DOHH2 (cell line): ENCODE results near the gene AGTPBP1.

ENCODE experiments used
- H3F3A ChIP-seq: fragments of 200-600 bp; sonication (generic), shearing (Covaris generic); 2 replicates; pipeline ENCODE4 v1.6.0; 2016; ENCODE audit warnings: antibody characterized with exemption, mild to moderate bottlenecking; ENCODE audit not compliant: control insufficient read depth, insufficient read depth
- H3K27ac ChIP-seq: fragments of 200-600 bp; sonication (generic); 2 replicates; pipeline ENCODE4 v1.5.1; 2014; ENCODE audit warnings: low read depth, mild to moderate bottlenecking, low read length, moderate library complexity
- H3K27me3 ChIP-seq: fragments of 200-600 bp; sonication (generic); 2 replicates; pipeline ENCODE4 v1.6.1; 2014; ENCODE audit warnings: mild to moderate bottlenecking, low read length, mixed read lengths; ENCODE audit not compliant: control insufficient read depth
- H3K36me3 ChIP-seq: fragments of 200-600 bp; sonication (generic); 2 replicates; pipeline ENCODE4 v1.6.1; 2014; ENCODE audit warnings: mild to moderate bottlenecking, low read length, moderate library complexity, mixed read lengths; ENCODE audit not compliant: control insufficient read depth
- H3K4me1 ChIP-seq: fragments of 200-600 bp; sonication (generic); 2 replicates; pipeline ENCODE4 v1.6.1; 2014; ENCODE audit warnings: mild to moderate bottlenecking, low read length, mixed read lengths; ENCODE audit not compliant: control insufficient read depth
- H3K4me2 ChIP-seq: fragments of 200-600 bp; sonication (generic); 2 replicates; pipeline ENCODE4 v1.6.0; 2014; ENCODE audit warnings: mild to moderate bottlenecking, low read length, moderate library complexity
- H3K4me3 ChIP-seq: fragments of 200-600 bp; sonication (generic); 2 replicates; pipeline ENCODE4 v1.5.1; 2014; ENCODE audit warnings: mild to moderate bottlenecking, low read length, mixed read lengths
- H3K79me2 ChIP-seq: fragments of 200-600 bp; sonication (generic); 2 replicates; pipeline ENCODE4 v1.6.1; 2014; ENCODE audit warnings: mild to moderate bottlenecking, low read length, mixed read lengths; ENCODE audit not compliant: control insufficient read depth
- H3K9me2 ChIP-seq: fragments of 200-600 bp; sonication (generic); replicated peaks from 2 replicates; pipeline ENCODE4 v1.6.1; 2014; ENCODE audit warnings: mild to moderate bottlenecking, low read length, mixed read lengths; ENCODE audit not compliant: control insufficient read depth
- H3K9me3 ChIP-seq: fragments of 200-600 bp; sonication (generic); 2 replicates; pipeline ENCODE4 v1.6.1; 2014; ENCODE audit warnings: antibody characterized with exemption, low read length, mixed read lengths; ENCODE audit not compliant: control insufficient read depth, insufficient read depth
- H4K20me1 ChIP-seq: fragments of 200-600 bp; sonication (generic); 2 replicates; pipeline ENCODE4 v1.6.0; 2014; ENCODE audit warnings: low read depth, mild to moderate bottlenecking, antibody characterized with exemption, low read length, moderate library complexity; ENCODE audit not compliant: control insufficient read depth, insufficient read depth
- CTCF ChIP-seq: fragments of 200-600 bp; sonication (generic); IDR thresholded peaks from one replicate; pipeline ENCODE4 v1.5.1; 2014; ENCODE audit warnings: antibody characterized with exemption, mild to moderate bottlenecking, low read depth, low read length; ENCODE audit not compliant: poor library complexity, severe bottlenecking
- EZH2phosphoT487 ChIP-seq: fragments of 200-600 bp; sonication (generic); IDR thresholded peaks from 2 replicates; pipeline ENCODE4 v1.6.1; 2017; ENCODE audit warnings: borderline replicate concordance, mild to moderate bottlenecking, antibody characterized with exemption, low read length, moderate library complexity, mixed read lengths

Gene AGTPBP1

DNA sequence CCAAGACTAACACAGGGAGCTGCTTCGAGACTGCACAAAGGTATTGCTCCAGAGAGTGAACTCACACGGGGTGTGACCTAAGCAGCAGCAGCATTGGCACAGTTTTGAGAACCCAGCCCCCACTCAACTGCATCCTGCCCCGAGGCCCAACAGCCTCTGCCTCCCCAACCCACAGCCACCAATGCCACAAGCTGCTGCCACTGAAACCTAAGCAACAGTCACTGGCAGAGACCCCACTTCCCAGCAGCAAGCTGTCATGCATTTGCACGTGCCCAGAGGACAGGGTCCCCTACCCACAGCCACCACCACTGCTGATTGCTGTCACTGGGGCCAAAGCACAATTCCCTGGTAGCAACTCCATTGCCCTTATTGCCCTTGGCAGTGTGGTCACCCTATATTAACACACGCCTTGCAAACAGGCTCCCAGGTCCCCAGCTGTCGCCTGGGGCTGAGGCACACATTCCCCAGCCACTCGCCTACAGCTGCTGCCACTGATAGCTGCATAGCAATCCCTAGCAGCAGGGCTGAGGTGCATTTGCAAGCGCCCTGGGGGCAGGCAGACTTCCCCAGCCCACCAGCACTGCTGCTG is 141.0 kb downstream of the AGTPBP1 start:
- no peaks in the 10 kb centered on the region for H3K27me3 ChIP-seq
- TF ChIP-seq CTCF (no peak), EZH2phosphoT487 (no peak)
- 0 out of 2 replicates have a peak, but pooled peaks cover 6% of the 10 kb centered on the region for H3F3A ChIP-seq
- H3K9me2 ChIP-seq = no peaks in the 10 kb centered on the region
- no peak overlapping the region for H3K4me2 ChIP-seq
- H3K4me1 ChIP-seq = peaks cover 12% of the 10 kb centered on the region
- H3K79me2 ChIP-seq = no peaks in the 10 kb centered on the region
- no peaks in the 10 kb centered on the region for H3K9me3 ChIP-seq
- H4K20me1 ChIP-seq = no peaks in the 10 kb centered on the region
- no peaks in the 10 kb centered on the region; the same call in 1 of the 2 replicates for H3K36me3 ChIP-seq
- H3K27ac ChIP-seq = no peak overlapping the region
- no peak overlapping the region for H3K4me3 ChIP-seq

GRCh38 chr9:85599540-85600105 is 142.1 kb downstream of the AGTPBP1 start:
- no peak overlapping the region for H3K4me3 ChIP-seq
- peaks cover 3% of the 10 kb centered on the region; the same call in 1 of the 2 replicates for H3K36me3 ChIP-seq
- no peak overlapping the region for H3K4me2 ChIP-seq
- H3K27me3 ChIP-seq = no peaks in the 10 kb centered on the region
- no peak overlapping the region for H3K27ac ChIP-seq
- TF ChIP-seq EZH2phosphoT487 (no peak), CTCF (no peak)
- H3K9me3 ChIP-seq = no peaks in the 10 kb centered on the region
- H3K9me2 ChIP-seq = no peaks in the 10 kb centered on the region
- H3K79me2 ChIP-seq = no peaks in the 10 kb centered on the region
- no peaks in the 10 kb centered on the region for H4K20me1 ChIP-seq
- 0 out of 2 replicates have a peak, but pooled peaks cover 6% of the 10 kb centered on the region for H3F3A ChIP-seq
- H3K4me1 ChIP-seq = peaks cover 13% of the 10 kb centered on the region

DNA sequence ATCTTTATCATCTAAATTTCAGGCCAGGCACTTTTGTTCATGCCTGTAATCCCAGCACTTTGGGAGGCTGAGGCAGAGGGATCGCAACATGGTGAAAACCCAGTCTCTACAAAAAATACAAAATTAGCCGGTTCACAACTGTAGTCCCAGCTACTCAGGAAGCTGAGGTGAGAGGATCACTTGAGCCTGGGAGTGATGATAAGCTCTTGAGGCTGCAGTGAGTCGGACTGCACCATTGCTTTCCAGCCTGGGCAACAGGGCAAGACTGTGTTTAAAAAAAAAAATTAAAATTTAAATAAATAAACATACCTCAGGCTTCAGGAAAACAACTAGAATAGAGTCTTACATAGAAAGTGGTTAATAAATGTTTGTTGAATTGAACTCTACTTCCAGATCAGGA is 147.4 kb downstream of the AGTPBP1 start:
- H3K36me3 ChIP-seq = peaks cover 3% of the 10 kb centered on the region
- no peak overlapping the region for H3K4me2 ChIP-seq
- H3K27me3 ChIP-seq = no peaks in the 10 kb centered on the region
- H3K4me1 ChIP-seq = peaks cover 13% of the 10 kb centered on the region
- H4K20me1 ChIP-seq = no peaks in the 10 kb centered on the region
- no peak overlapping the region for H3K4me3 ChIP-seq
- H3K9me3 ChIP-seq = no peaks in the 10 kb centered on the region
- TF ChIP-seq EZH2phosphoT487 (no peak), CTCF (no peak)
- no peaks in the 10 kb centered on the region for H3K79me2 ChIP-seq
- H3K27ac ChIP-seq = no peak overlapping the region
- H3K9me2 ChIP-seq = no peaks in the 10 kb centered on the region
- H3F3A ChIP-seq = 0 out of 2 replicates have a peak, but pooled peaks cover 6% of the 10 kb centered on the region
